HCT116 (cell line): ENCODE measurements around the gene TERT. TPM values are rescaled to one million over a fixed set of nuclear protein-coding genes. Genes with fewer than 3 reads are reported as not detected.

Experiments used
- ATAC-seq: fragments of 200-7000 bp; cut with Tn5 transposase; 2 replicates; pipeline ENCODE4 v1.9.1; 2020; ENCODE audit warnings: mild to moderate bottlenecking, moderate library complexity
- BruUV-seq: library from RNA; stranded (reverse); fragments of 400-500 nt; replicated peaks from 2 replicates; lab custom pipeline; 2021; lab: Mats Ljungman, UMichigan
- CTCF ChIA-PET: fragments of 300-600 bp; sonication (Branson Sonifier 250); formaldehyde crosslinking; loops from one replicate; lab custom pipeline; 2021; ENCODE audit warnings: antibody characterized with exemption; lab: Charles Lee
- POLR2A ChIA-PET: fragments of 300-600, 350-600 bp; sonication (Branson Sonifier 250); formaldehyde crosslinking; loops from one replicate; lab custom pipeline; 2021; ENCODE audit warnings: antibody characterized with exemption; lab: Charles Lee
- RAD21 ChIA-PET, 2 experiments: fragments of 300-600 bp; sonication (Branson Sonifier 250); formaldehyde crosslinking; loops; one replicate each; lab custom pipeline; 2023; ENCODE audit warnings: low total read pairs in 2 of 2; ENCODE audit not compliant: uncharacterized antibody in 2 of 2, unreplicated experiment in 2 of 2, low non-redundant PET in 1 of 2; lab: Charles Lee
- DNase-seq: peaks from one replicate; pipeline ENCODE4 v3.0.0-alpha.2; 2010; ENCODE audit warnings: low read depth, low spot score
- H2AFZ ChIP-seq: fragments of 200-600 bp; shearing (Covaris generic), sonication (generic); 2 replicates; pipeline ENCODE4 v1.6.1; 2017; ENCODE audit warnings: low read depth, mixed run types, mixed read lengths, antibody characterized with exemption, low read length; ENCODE audit not compliant: poor library complexity, severe bottlenecking
- H3K27ac ChIP-seq: 2 replicates; pipeline ENCODE4 v1.5.1; 2012; ENCODE audit warnings: low read depth, low read length
- H3K27me3 ChIP-seq: fragments of 200-600 bp; sonication (generic); 2 replicates; pipeline ENCODE4 v1.6.1; 2016; ENCODE audit warnings: mixed run types, low read length, mixed read lengths; ENCODE audit not compliant: insufficient read depth
- H3K36me3 ChIP-seq, 2 experiments: fragments of 200-500 bp in 1 of 2; fragments of 200-600 bp in 1 of 2; sonication (Bioruptor generic) in 1 of 2; sonication (generic) in 1 of 2; 2 replicates each; pipeline versions ENCODE4 v1.5.1 to v1.6.1; 2014 to 2016; ENCODE audit warnings: low read length in 2 of 2, inconsistent platforms in 1 of 2, mixed read lengths in 1 of 2, mixed run types in 1 of 2; ENCODE audit not compliant: insufficient read depth in 2 of 2, control insufficient read depth in 1 of 2
- H3K4me1 ChIP-seq, 2 experiments: fragments of 200-600 bp in 1 of 2; sonication (generic) in 1 of 2; 2 replicates each; pipeline versions ENCODE4 v1.5.1 to v1.6.1; 2012 to 2017; ENCODE audit warnings: low read length in 2 of 2, inconsistent platforms in 1 of 2, mild to moderate bottlenecking in 1 of 2, mixed read lengths in 1 of 2, mixed run types in 1 of 2, moderate library complexity in 1 of 2; ENCODE audit not compliant: insufficient read depth in 2 of 2, control insufficient read depth in 1 of 2
- H3K4me2 ChIP-seq: fragments of 200-600 bp; sonication (generic); 2 replicates; pipeline ENCODE4 v1.6.1; 2017; ENCODE audit warnings: mixed run types, low read length, mixed read lengths
- H3K4me3 ChIP-seq, 2 experiments: fragments of 200-600 bp in 1 of 2; sonication (generic) in 1 of 2; replicated peaks in 1 of 2; 2 replicates each; pipeline ENCODE4 v1.5.1; 2011 to 2016; ENCODE audit warnings: low read length in 2 of 2, control low read depth in 1 of 2, low read depth in 1 of 2, mild to moderate bottlenecking in 1 of 2, mixed read lengths in 1 of 2, mixed run types in 1 of 2
- H3K79me2 ChIP-seq: fragments of 200-600 bp; sonication (generic); 2 replicates; pipeline ENCODE4 v1.6.1; 2017; ENCODE audit warnings: mild to moderate bottlenecking, mixed run types, low read length, moderate library complexity, mixed read lengths; ENCODE audit not compliant: insufficient read depth
- H3K9ac ChIP-seq: fragments of 200-600 bp; sonication (generic); 2 replicates; pipeline ENCODE4 v1.6.1; 2016; ENCODE audit warnings: low read length, mixed read lengths
- H3K9me2 ChIP-seq: fragments of 200-600 bp; sonication (generic), shearing (Covaris generic); 2 replicates; pipeline ENCODE4 v1.6.1; 2017; ENCODE audit warnings: mixed run types, mild to moderate bottlenecking, moderate library complexity; ENCODE audit not compliant: insufficient read depth
- H3K9me3 ChIP-seq, 2 experiments: fragments of 200-500 bp in 1 of 2; fragments of 200-600 bp in 1 of 2; sonication (Bioruptor generic) in 1 of 2; sonication (generic) in 1 of 2; 2 replicates each; pipeline ENCODE4 v1.6.1; 2014 to 2017; ENCODE audit warnings: low read length in 2 of 2, mixed read lengths in 2 of 2, inconsistent platforms in 1 of 2, low read depth in 1 of 2, mild to moderate bottlenecking in 1 of 2, mixed run types in 1 of 2, moderate library complexity in 1 of 2; ENCODE audit not compliant: control insufficient read depth in 1 of 2, insufficient read depth in 1 of 2
- H4K20me1 ChIP-seq: fragments of 200-600 bp; sonication (generic), shearing (Covaris generic); 2 replicates; pipeline ENCODE4 v1.6.1; 2017; ENCODE audit warnings: mixed run types, mild to moderate bottlenecking, moderate library complexity; ENCODE audit not compliant: insufficient read depth
- CEBPB ChIP-seq: IDR thresholded peaks from 2 replicates; pipeline ENCODE4 v1.6.1; 2012; ENCODE audit warnings: low read depth
- EZH2 ChIP-seq: fragments of 200-600 bp; sonication (generic); IDR thresholded peaks from 2 replicates; pipeline ENCODE4 v1.6.1; 2017; ENCODE audit warnings: antibody characterized with exemption, mixed run types
- SRF ChIP-seq: IDR thresholded peaks from 2 replicates; pipeline ENCODE4 v1.6.1; 2012; ENCODE audit warnings: low read depth
- ZFX ChIP-seq: fragments of 450-650 bp; IDR thresholded peaks from 2 replicates; pipeline ENCODE4 v1.6.1; 2017
- ZNF274 ChIP-seq: fragments of 200-500 bp; sonication (Bioruptor generic); IDR thresholded peaks from 2 replicates; pipeline ENCODE4 v1.6.1; 2014; ENCODE audit warnings: mild to moderate bottlenecking, low read depth, low read length, inconsistent platforms
- intact Hi-C: fragments of 100-400 bp; cut with micrococcal nuclease; formaldehyde crosslinking; loops from 2 replicates; pipeline ENCODE4 v1.10.0; 2022
- total RNA-seq: library from RNA; stranded (reverse); gene quantifications from one replicate; pipeline ENCODE4 v1.2.1, GENCODE V29; 2021; ENCODE audit not compliant: unreplicated experiment
- TF ChIP-seq, protein P1 (sequence below), 3 experiments: fragments of 200-600 bp in 1 of 3; sonication (generic) in 1 of 3; IDR thresholded peaks in 2 of 3; conservative IDR thresholded peaks in 1 of 3; 2 replicates each; pipeline ENCODE4 v1.5.1; 2012 to 2017; ENCODE audit warnings: low read depth in 2 of 3, low read length in 2 of 3, antibody characterized with exemption in 1 of 3, borderline replicate concordance in 1 of 3, control low read depth in 1 of 3, mild to moderate bottlenecking in 1 of 3, mixed read lengths in 1 of 3, mixed run types in 1 of 3, moderate library complexity in 1 of 3; ENCODE audit not compliant: insufficient read depth in 1 of 3

TERT gene
- total RNA-seq, 1 experiment from 2014 or later = 6.9 TPM

DNA sequence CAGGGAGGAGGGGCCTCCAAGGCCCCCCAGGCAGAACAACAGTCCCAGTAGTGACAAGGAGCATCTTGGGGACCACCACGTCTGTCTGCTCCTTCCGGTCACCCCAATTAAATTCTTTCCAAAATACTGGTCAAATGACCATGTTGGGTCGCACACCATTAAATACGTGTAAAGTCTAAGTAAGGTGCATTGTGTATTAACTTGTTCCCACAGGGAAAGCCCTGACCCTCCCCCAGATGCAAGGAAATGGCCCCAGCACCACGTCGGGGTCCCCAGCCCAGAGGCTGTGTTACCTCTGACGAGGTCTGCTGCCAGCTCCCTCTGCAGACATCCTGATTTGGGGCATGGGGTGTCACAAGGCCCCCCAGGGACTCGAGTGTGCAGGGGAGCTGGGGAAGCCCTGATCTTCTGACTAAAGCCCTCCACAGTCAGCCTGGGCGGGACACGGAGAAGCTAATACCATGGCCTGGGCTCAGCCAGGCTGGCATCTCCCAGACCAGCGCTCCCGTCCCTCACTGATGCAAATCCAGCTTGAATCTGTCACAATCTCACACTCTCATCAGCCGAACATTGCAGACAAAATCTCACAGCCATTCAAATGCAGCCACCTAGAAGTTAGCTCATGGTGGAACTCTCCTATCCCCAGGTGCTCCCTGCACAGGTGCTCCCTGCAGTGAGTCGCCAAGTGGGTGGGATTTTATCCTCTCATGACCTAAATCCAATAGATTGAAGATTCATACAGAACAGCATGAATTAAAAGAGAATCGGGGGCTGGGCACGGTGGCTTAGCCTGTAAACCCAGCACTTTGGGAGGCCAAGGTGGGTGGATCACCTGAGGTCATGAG, 13.6 kb downstream of the TERT start:
- Histone ChIP-seq H3K4me2 (no peak overlapping the region), H3K27me3 (no peaks in the 10 kb centered on the region), H3K36me3 (peaks cover 0 to 5% of the 10 kb centered on the region in 2 experiments; a peak in 1 of 4 replicates), H3K27ac (no peak overlapping the region), H4K20me1 (no peaks in the 10 kb centered on the region), H3K4me1 (no peaks in the 10 kb centered on the region), H3K9ac (no peak overlapping the region), H3K79me2 (0 out of 2 replicates have a peak, but pooled peaks cover 2% of the 10 kb centered on the region), H3K9me3 (no peaks in the 10 kb centered on the region), H3K9me2 (no peaks in the 10 kb centered on the region), H3K4me3 (no peak overlapping the region), H2AFZ (no peak overlapping the region)
- intact Hi-C loops = no loop called here
- RAD21 ChIA-PET = no interaction called here
- ATAC-seq (no peak), DNase-seq (no peak)
- CTCF ChIA-PET = no interaction called here
- POLR2A ChIA-PET = no interaction called here
- no TSS peak for BruUV-seq
- no peak for TF ChIP-seq SRF
- no peak for TF ChIP-seq ZFX
- TF ChIP-seq ZNF274 = no peak
- TF ChIP-seq EZH2 = no peak
- TF ChIP-seq CEBPB = no peak
- TF ChIP-seq, protein P1, sequence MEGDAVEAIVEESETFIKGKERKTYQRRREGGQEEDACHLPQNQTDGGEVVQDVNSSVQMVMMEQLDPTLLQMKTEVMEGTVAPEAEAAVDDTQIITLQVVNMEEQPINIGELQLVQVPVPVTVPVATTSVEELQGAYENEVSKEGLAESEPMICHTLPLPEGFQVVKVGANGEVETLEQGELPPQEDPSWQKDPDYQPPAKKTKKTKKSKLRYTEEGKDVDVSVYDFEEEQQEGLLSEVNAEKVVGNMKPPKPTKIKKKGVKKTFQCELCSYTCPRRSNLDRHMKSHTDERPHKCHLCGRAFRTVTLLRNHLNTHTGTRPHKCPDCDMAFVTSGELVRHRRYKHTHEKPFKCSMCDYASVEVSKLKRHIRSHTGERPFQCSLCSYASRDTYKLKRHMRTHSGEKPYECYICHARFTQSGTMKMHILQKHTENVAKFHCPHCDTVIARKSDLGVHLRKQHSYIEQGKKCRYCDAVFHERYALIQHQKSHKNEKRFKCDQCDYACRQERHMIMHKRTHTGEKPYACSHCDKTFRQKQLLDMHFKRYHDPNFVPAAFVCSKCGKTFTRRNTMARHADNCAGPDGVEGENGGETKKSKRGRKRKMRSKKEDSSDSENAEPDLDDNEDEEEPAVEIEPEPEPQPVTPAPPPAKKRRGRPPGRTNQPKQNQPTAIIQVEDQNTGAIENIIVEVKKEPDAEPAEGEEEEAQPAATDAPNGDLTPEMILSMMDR (IDR thresholded peaks at IDR 0.05 in 2 of 3, conservative IDR thresholded peaks at IDR 0.05 in 1 of 3; ENCODE audit: borderline replicate concordance in 1 of 3, insufficient read depth in 1 of 3, low read depth in 2 of 3, low read length in 2 of 3) = no peak
